ENCODE results near the gene MED27.

- TF ChIP-seq CTCF (IDR thresholded peaks at IDR 0.05) (no peak), POLR2AphosphoS5 (IDR thresholded peaks at IDR 0.05) (no peak), POLR2A (IDR thresholded peaks at IDR 0.05) (no peak)
Observed at GRCh38 chr9:132090771-132091170, 11.1 kb upstream of the MED27 start.
